22Rv1 (cell line): ENCODE results near the gene ZNF683.

Experiments used
- CTCF ChIP-seq: fragments of 450-650 bp; IDR thresholded peaks from 2 replicates; pipeline ENCODE4 v1.5.1; 2017; ENCODE audit warnings: mild to moderate bottlenecking
- ZFX ChIP-seq: fragments of 450-650 bp; IDR thresholded peaks from 2 replicates; pipeline ENCODE4 v1.6.1; 2017; ENCODE audit warnings: antibody characterized with exemption, borderline replicate concordance

DNA sequence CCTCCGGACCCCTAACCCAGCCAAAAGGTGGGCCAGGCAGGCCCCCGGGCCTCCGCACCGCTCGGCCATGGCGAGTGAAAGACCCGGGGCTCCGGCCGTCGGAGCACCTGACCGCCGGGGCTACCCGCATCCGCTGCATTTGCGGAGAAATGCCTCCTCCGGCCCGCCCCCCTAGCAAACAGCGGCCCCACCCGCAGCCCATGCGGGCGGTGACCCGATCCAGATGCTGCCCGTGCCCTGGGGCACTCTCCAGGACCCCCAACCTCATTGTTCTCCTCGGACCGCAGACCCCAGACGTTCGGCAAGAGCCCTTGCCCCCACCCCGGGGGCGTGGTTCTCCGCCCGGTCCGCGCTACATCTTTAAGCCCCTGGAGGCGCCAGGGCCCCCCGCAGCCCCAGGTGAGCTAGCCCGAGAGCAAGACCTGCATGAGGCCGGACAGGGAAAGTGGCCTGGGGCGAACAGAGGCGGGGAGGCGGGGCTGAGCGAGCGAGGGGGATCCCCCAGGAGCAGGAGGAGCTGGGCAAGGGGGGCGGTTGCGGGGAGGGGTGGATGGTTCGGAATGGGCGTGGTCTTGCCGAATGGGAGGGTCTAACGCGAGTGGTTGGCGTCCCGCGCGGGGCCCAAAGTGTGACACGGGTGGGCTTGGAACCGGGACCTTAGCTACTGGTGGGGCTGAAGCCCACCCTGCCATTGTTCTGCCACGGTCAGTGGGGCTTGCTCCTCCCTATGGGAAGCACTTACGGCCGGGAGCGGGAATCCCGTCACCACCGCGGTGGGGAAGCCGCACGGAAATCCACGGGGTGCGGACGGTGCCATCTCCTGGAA, 12.4 kb downstream of the ZNF683 start:
- no peak for TF ChIP-seq CTCF
- TF ChIP-seq ZFX: no peak
